ENCODE measurements around the gene AEN. TPM values are rescaled to one million over a fixed set of nuclear protein-coding genes. Genes with fewer than 3 reads are reported as not detected.

AEN gene
- total and polyA plus RNA-seq, 2 donors (not counting 3 experiments of a cell fraction or from before 2014, with no cell fraction given): 34.2 to 35.6 TPM

DNA sequence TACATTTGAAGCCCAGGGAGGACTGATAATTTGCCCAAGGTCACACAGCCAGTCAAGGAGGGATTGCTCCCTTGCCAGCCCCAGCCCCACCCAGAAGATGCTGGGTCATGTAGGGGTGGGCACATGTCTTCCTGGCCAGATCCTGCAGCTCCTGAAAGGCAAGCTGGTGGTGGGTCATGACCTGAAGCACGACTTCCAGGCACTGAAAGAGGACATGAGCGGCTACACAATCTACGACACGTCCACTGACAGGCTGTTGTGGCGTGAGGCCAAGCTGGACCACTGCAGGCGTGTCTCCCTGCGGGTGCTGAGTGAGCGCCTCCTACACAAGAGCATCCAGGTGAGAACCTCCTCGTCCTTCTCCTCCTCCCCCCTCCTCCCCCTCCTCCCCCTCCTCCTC, 30.8 kb downstream of the AEN start:
- BruUV-seq (replicated peaks): no TSS peak
- no peak for FAIRE-seq
- no peak overlapping the region for H3K27ac ChIP-seq (ENCODE audit: insufficient read depth, low read depth, low read length)

More for the DNA sequence above, 30.8 kb downstream of the AEN start:
- Histone ChIP-seq H3K9me1 (replicated peaks; ENCODE audit: control insufficient read depth, extremely low read depth, insufficient read depth, low read length) (no peaks in the 10 kb centered on the region), H3K79me2 (ENCODE audit: control insufficient read depth, insufficient read depth, low read length) (no peaks in the 10 kb centered on the region), H3K4me3 (replicated peaks in 1 of 3; ENCODE audit: insufficient read depth in 1 of 3, low read depth in 1 of 3, low read length in 3 of 3) (no peak overlapping the region), H4K20me1 (replicated peaks; ENCODE audit: control insufficient read depth, extremely low read depth, insufficient read depth, low read length) (no peaks in the 10 kb centered on the region), H2AFZ (ENCODE audit: low read depth, low read length) (no peak overlapping the region), H3K9me3 (replicated peaks; ENCODE audit: control insufficient read depth, insufficient read depth, low read length) (no peaks in the 10 kb centered on the region), H3K36me3 (ENCODE audit: control insufficient read depth in 2 of 2, extremely low read depth in 1 of 2, insufficient read depth in 2 of 2, low read length in 2 of 2) (no peaks in the 10 kb centered on the region), H3K27me3 (ENCODE audit: control insufficient read depth in 2 of 2, insufficient read depth in 2 of 2, low read length in 2 of 2) (no peaks in the 10 kb centered on the region), H3K4me2 (ENCODE audit: insufficient read depth, low read length) (no peak overlapping the region), H3K9ac (replicated peaks; ENCODE audit: extremely low read depth, insufficient read depth, low read length) (no peak overlapping the region), H3K4me1 (ENCODE audit: control insufficient read depth, extremely low read depth, insufficient read depth, low read length) (peaks cover 35% of the 10 kb centered on the region)
- TF ChIP-seq, protein P1, sequence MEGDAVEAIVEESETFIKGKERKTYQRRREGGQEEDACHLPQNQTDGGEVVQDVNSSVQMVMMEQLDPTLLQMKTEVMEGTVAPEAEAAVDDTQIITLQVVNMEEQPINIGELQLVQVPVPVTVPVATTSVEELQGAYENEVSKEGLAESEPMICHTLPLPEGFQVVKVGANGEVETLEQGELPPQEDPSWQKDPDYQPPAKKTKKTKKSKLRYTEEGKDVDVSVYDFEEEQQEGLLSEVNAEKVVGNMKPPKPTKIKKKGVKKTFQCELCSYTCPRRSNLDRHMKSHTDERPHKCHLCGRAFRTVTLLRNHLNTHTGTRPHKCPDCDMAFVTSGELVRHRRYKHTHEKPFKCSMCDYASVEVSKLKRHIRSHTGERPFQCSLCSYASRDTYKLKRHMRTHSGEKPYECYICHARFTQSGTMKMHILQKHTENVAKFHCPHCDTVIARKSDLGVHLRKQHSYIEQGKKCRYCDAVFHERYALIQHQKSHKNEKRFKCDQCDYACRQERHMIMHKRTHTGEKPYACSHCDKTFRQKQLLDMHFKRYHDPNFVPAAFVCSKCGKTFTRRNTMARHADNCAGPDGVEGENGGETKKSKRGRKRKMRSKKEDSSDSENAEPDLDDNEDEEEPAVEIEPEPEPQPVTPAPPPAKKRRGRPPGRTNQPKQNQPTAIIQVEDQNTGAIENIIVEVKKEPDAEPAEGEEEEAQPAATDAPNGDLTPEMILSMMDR (IDR thresholded peaks at IDR 0.05; ENCODE audit: extremely low read depth in 1 of 2, insufficient read depth in 1 of 2, low read depth in 1 of 2, low read length in 2 of 2): no peak
- TF ChIP-seq GATA2 (IDR thresholded peaks at IDR 0.05; ENCODE audit: insufficient read depth, insufficient read length, low read depth, low read length): no peak
- TF ChIP-seq MYC (IDR thresholded peaks at IDR 0.05; ENCODE audit: low read depth, low read length): no peak
- TF ChIP-seq FOS (IDR thresholded peaks at IDR 0.05; ENCODE audit: borderline replicate concordance, insufficient read depth, low read length): no peak
- TF ChIP-seq, protein P2, sequence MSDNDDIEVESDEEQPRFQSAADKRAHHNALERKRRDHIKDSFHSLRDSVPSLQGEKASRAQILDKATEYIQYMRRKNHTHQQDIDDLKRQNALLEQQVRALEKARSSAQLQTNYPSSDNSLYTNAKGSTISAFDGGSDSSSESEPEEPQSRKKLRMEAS (IDR thresholded peaks at IDR 0.05; ENCODE audit: insufficient read depth, insufficient read length): no peak
- TF ChIP-seq POLR2A (IDR thresholded peaks at IDR 0.05; ENCODE audit: low read depth, low read length): no peak
- no peak for TF ChIP-seq JUN (IDR thresholded peaks at IDR 0.05; ENCODE audit: borderline replicate concordance, insufficient read depth, insufficient read length, low read depth)
- TF ChIP-seq EZH2 (IDR thresholded peaks at IDR 0.05; ENCODE audit: borderline replicate concordance, low read depth, low read length, severe bottlenecking): no peak
- TF ChIP-seq POLR2AphosphoS5 (IDR thresholded peaks at IDR 0.05; ENCODE audit: insufficient read depth, low read depth, low read length): no peak
- intact Hi-C loops (cut with micrococcal nuclease): no loop called here
- dilution Hi-C loops (cut with MboI; ENCODE audit: extremely low pct_ligation_motif_present, low sequenced_read_pairs): no loop called here
- POLR2A ChIA-PET: no interaction called here
- CTCF ChIA-PET: interaction anchor here (1.1 kb wide), 1 partner anchor 183 kb away, joined by 7 read pairs; no protein-coding TSS in a partner anchor
- DNase-seq (ENCODE audit: low read depth, low spot score): no peak
